Transverse colon (tissue), 4 donors: ENCODE measurements around the gene LILRA6. TPM values are rescaled to one million over a fixed set of nuclear protein-coding genes. Genes with fewer than 3 reads are reported as not detected.

Experiments
- DNase-seq: peaks from one replicate; pipeline ENCODE4 v3.0.0-alpha.2; 2019
- H3K27ac ChIP-seq, 4 donors: fragments of 200-600 bp; sonication (generic); 2 replicates each; pipeline ENCODE4 v1.5.1; 2016 to 2018; ENCODE audit warnings: inconsistent platforms in 4 of 4
- H3K27me3 ChIP-seq: fragments of 200-600 bp; sonication (generic); 2 replicates; pipeline ENCODE4 v1.5.1; 2017; ENCODE audit warnings: inconsistent platforms
- H3K36me3 ChIP-seq, 4 donors: fragments of 200-600 bp; sonication (generic); 2 replicates each; pipeline ENCODE4 v1.5.1; 2017 to 2019; ENCODE audit warnings: inconsistent platforms in 4 of 4
- H3K4me1 ChIP-seq, 4 donors: fragments of 200-600 bp; sonication (generic); 2 replicates each; pipeline ENCODE4 v1.5.1; 2017 to 2020; ENCODE audit warnings: inconsistent platforms in 4 of 4
- H3K4me3 ChIP-seq, 4 donors: fragments of 200-600 bp; sonication (generic); 1 replicate in 1 of 4; 2 replicates in 3 of 4; pipeline versions ENCODE4 v1.5.1 to v1.6.1; 2017 to 2019; ENCODE audit warnings: inconsistent platforms in 4 of 4
- H3K9me3 ChIP-seq, 2 donors: fragments of 200-600 bp; sonication (generic); 2 replicates each; pipeline ENCODE4 v1.5.1; 2017 to 2019; ENCODE audit warnings: inconsistent platforms in 2 of 2
- EP300 ChIP-seq: sonication (generic); formaldehyde crosslinking; IDR thresholded peaks from one replicate; pipeline ENCODE4 v1.6.1; 2017; ENCODE audit warnings: antibody characterized with exemption, low read depth
- POLR2A ChIP-seq: fragments of 450-650 bp; IDR thresholded peaks from one replicate; pipeline ENCODE4 v1.6.1; 2016; ENCODE audit warnings: antibody characterized with exemption, mild to moderate bottlenecking, moderate library complexity
- POLR2AphosphoS5 ChIP-seq, 3 donors: sonication (generic); formaldehyde crosslinking; IDR thresholded peaks; one replicate each; pipeline ENCODE4 v1.6.1; 2016; ENCODE audit warnings: antibody characterized with exemption in 3 of 3
- WGBS, 2 donors: methylation state at CpG; one replicate each; pipeline ENCODE4 v1.1.5; 2018; ENCODE audit warnings: low coverage in 1 of 2; 5-methylcytosine and 5-hydroxymethylcytosine counted together
- in situ Hi-C, 4 donors: fragments of 200-750 bp; cut with MboI; loops; one replicate each; pipeline versions ENCODE4 v1.15.0 to v1.15.1; 2017; ENCODE audit warnings: low sequenced_read_pairs in 3 of 4, low pct_ligation_motif_present in 1 of 4, low pct_unique_long_range_greater_than_20kb in 1 of 4
- intact Hi-C: fragments of 100-400 bp; cut with DNase I; formaldehyde crosslinking; loops from one replicate; pipeline ENCODE4 v1.15.1; 2023; ENCODE audit warnings: low total_unique reads
- total RNA-seq, 4 donors: library from RNA; depleted of rRNA; stranded (reverse); fragments of >200 nt; gene quantifications; one replicate each; pipeline ENCODE4 v1.1.0, GENCODE V29; 2016
- TF ChIP-seq, protein P1 (sequence below), 5 experiments: fragments of 200-600 bp in 3 of 5; fragments of 450-650 bp in 2 of 5; sonication (generic) in 3 of 5; IDR thresholded peaks; 1 replicate in 2 of 5; 2 replicates in 3 of 5; pipeline ENCODE4 v1.5.1; 2016 to 2017; ENCODE audit warnings: antibody characterized with exemption in 5 of 5, inconsistent platforms in 3 of 5, mild to moderate bottlenecking in 2 of 5, moderate library complexity in 1 of 5

Gene LILRA6
- total RNA-seq, 4 donors from 2014 or later, result 0.79 to 1.4 (median 1.1) TPM; not detected in 1

DNA sequence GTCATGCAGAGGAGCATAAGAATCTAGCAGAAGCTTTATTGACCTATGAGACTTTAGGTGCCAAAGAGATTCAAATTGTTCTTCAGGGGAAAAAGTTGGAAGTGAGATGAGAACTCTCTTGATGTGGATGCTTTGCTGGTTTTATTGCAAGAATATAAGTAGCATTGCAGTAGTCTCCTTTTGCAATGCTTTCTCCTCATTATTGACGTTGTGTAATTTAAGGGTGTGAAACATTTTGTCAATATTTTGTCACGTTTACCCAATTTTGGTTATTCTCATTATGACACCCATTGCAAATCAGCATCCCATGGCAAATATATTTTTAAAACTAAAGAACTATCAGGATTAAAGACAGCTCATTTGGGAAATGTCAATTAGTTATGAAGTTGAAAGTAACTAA lies 26.3 kb upstream of the LILRA6 start:
- in situ Hi-C loops, result no loop called here
- intact Hi-C loops, result no loop called here
- H3K4me1 ChIP-seq, result no peaks in the 10 kb centered on the region
- no peak overlapping the region for H3K27ac ChIP-seq
- no peak for DNase-seq
- H3K4me3 ChIP-seq, result no peak overlapping the region
- TF ChIP-seq POLR2AphosphoS5 (IDR thresholded peaks at IDR 0.05) (no peak), POLR2A (no peak), EP300 (no peak)
- TF ChIP-seq, protein P1, sequence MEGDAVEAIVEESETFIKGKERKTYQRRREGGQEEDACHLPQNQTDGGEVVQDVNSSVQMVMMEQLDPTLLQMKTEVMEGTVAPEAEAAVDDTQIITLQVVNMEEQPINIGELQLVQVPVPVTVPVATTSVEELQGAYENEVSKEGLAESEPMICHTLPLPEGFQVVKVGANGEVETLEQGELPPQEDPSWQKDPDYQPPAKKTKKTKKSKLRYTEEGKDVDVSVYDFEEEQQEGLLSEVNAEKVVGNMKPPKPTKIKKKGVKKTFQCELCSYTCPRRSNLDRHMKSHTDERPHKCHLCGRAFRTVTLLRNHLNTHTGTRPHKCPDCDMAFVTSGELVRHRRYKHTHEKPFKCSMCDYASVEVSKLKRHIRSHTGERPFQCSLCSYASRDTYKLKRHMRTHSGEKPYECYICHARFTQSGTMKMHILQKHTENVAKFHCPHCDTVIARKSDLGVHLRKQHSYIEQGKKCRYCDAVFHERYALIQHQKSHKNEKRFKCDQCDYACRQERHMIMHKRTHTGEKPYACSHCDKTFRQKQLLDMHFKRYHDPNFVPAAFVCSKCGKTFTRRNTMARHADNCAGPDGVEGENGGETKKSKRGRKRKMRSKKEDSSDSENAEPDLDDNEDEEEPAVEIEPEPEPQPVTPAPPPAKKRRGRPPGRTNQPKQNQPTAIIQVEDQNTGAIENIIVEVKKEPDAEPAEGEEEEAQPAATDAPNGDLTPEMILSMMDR (IDR thresholded peaks at IDR 0.05), result no peak
- H3K9me3 ChIP-seq, result no peaks in the 10 kb centered on the region
- peaks cover 5% of the 10 kb centered on the region for H3K27me3 ChIP-seq
- WGBS, 2 donors, result 41 to 71% methylated on average over 2 of the region's 2 CpGs
- H3K36me3 ChIP-seq, result no peaks in the 10 kb centered on the region

DNA sequence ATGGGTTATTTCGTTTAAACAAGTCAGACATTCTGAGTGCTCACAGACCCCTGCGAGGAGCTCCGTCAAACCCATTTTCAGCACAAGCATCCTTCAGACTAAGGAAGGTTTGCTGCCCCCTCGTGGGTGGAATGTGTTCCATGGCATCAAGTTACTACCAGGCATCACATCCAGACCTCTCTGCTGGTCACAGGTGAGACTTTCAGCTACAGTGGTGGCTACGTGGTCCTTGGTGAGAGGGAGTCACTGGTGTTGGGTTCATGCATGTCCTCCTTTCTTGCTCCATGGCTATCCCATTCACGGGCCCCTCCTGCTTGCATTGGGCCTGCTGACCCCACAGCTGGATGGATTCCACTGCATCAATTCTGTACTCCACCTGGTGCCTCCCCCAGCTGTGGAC lies 23.5 kb upstream of the LILRA6 start:
- DNase-seq, result peak; percentile 79
- no peak overlapping the region for H3K27ac ChIP-seq
- TF ChIP-seq POLR2AphosphoS5 (IDR thresholded peaks at IDR 0.05) (no peak), POLR2A (no peak), EP300 (no peak)
- TF ChIP-seq, protein P1 (IDR thresholded peaks at IDR 0.05), result peak; percentile 57 to 72 (median 63)
- intact Hi-C loops, result no loop called here
- WGBS, 2 donors, result 3% methylated on average over 6 of the region's 6 CpGs; no CpG with 5 or more reads in 1 of the 2 donors
- H3K9me3 ChIP-seq, result no peaks in the 10 kb centered on the region
- no peaks in the 10 kb centered on the region for H3K4me1 ChIP-seq
- H3K4me3 ChIP-seq, result no peak overlapping the region
- in situ Hi-C loops, result no loop called here
- peaks cover 5% of the 10 kb centered on the region for H3K27me3 ChIP-seq
- H3K36me3 ChIP-seq, result no peaks in the 10 kb centered on the region

DNA sequence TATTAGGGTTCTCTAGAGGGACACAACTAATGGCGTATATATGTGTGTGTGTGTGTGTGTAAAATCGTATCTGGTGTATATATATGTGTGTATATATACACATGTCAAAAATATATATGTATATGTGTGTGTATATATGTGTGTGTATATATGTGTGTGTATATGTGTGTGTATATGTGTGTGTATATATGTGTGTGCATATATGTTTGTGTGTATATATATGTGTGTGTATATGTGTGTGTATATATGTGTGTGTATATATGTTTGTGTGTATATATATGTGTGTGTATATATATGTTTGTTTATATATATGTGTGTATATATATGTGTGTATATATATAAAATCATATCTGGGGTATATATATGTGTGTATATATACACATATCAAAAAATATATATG lies 19.9 kb upstream of the LILRA6 start:
- in situ Hi-C loops (no loop called here), intact Hi-C loops (no loop called here)
- Histone ChIP-seq H3K36me3 (no peaks in the 10 kb centered on the region), H3K27me3 (no peaks in the 10 kb centered on the region), H3K9me3 (no peaks in the 10 kb centered on the region), H3K27ac (no peak overlapping the region), H3K4me3 (no peak overlapping the region), H3K4me1 (no peaks in the 10 kb centered on the region)
- TF ChIP-seq POLR2AphosphoS5 (IDR thresholded peaks at IDR 0.05), result no peak
- TF ChIP-seq POLR2A, result no peak
- no peak for TF ChIP-seq EP300
- TF ChIP-seq, protein P1 (IDR thresholded peaks at IDR 0.05), result no peak
- WGBS, 2 donors, result 44 to 84% methylated on average over 1 to 2 of the region's 2 CpGs
- no peak for DNase-seq

DNA sequence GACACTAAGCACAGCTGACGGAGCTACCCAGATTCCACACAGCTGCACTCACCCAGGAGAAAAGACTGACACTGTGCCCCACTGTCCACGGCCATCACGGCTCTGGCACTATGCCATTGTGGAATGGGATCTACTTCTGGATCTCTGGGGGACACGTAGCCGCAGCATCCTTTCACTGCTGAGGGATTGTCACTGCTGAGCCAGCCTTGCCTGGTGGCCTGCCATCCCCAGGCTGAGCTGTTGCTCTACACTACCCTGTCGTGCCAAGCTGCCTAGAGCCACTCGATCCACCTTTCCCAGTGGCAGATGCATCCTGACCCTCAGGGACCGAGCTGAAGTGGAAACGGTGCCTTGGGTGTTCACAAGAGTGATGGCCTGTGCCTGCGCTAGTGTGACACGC lies 19.5 kb upstream of the LILRA6 start:
- H3K27ac ChIP-seq, result no peak overlapping the region
- TF ChIP-seq, protein P1 (IDR thresholded peaks at IDR 0.05), result no peak
- TF ChIP-seq POLR2AphosphoS5 (IDR thresholded peaks at IDR 0.05), result no peak
- no peak for TF ChIP-seq POLR2A
- no peak for TF ChIP-seq EP300
- DNase-seq, result no peak
- H3K9me3 ChIP-seq, result no peaks in the 10 kb centered on the region
- WGBS, 2 donors, result 76% methylated on average over 11 of the region's 11 CpGs; no CpG with 5 or more reads in 1 of the 2 donors
- no peaks in the 10 kb centered on the region for H3K4me1 ChIP-seq
- no peaks in the 10 kb centered on the region for H3K36me3 ChIP-seq
- no peaks in the 10 kb centered on the region for H3K27me3 ChIP-seq
- no peak overlapping the region for H3K4me3 ChIP-seq
- in situ Hi-C loops, result no loop called here
- intact Hi-C loops, result no loop called here
